GM20000 (cell line): ENCODE data around the gene RNU6-1.

Source experiments
- DNase-seq: peaks from one replicate; pipeline ENCODE4 v3.0.0; 2012; ENCODE audit warnings: low spot score
- TF ChIP-seq, protein P1 (sequence below): IDR thresholded peaks from 2 replicates; pipeline ENCODE4 v1.5.1; 2012; ENCODE audit warnings: mild to moderate bottlenecking, control low read depth; ENCODE audit errors: extremely low read depth, missing control alignments

RNU6-1 gene

DNA sequence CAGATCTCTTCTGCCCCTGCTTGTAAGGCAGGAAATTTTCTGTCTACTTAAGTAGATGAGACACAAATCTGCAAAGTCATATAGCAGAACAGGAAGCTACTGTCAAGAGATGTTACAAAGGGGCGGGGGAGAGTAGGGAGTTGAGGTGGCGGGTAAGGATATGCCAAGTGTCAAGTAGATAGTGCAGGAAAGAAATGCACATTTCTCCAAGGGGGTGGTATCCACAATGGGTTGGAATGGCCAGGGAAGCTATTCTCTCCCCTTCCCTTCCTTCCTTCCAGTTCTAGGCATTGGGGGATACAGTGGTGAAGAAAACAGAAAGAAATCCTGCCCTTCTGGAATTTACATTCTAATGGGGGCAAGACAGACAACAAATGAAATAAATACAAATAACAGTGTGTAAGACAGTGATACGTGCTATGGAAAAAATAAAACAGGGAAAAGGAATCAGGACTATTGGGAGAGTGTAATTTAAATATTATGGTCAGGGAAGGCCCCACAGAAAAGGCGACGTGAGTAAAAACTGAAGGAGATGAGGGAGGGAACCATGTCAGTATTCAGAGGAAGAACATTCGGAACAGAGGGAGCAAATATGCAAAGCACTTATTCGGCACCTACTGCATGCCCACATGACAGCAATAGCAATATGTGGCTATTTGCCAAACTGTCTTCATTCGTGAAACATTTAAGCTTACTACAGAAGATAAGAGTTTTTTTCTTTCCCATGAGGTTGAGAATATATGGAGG is 42.8 kb upstream of the RNU6-1 start:
- peak; percentile 48 for DNase-seq

DNA sequence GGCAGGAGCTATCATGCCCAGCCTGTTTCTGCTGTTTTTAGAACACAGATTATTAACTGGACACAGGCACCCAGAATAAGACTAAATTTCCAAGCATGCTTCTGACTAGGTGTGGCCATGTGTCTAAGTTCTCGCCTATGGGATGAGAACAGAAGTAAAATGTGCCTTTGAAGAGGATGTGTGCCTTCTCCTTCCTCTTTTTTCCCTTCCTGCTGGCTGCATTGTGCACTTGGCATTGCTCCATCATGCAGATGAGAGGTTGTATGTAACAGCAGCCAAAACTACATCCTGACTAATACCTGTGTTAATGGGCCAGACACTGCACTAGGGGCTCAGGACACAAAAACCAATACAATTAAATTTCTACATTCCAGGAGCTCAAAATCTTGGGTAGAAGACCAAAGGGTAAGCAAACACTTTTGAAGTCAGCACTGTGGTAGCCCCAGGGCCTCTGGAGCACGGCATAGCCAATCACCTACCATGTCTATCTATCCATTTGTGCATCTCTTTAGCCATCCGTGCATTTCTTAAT is 40.9 kb upstream of the RNU6-1 start:
- no peak for DNase-seq

More for the DNA sequence above, 42.8 kb upstream of the RNU6-1 start:
- TF ChIP-seq, protein P1, sequence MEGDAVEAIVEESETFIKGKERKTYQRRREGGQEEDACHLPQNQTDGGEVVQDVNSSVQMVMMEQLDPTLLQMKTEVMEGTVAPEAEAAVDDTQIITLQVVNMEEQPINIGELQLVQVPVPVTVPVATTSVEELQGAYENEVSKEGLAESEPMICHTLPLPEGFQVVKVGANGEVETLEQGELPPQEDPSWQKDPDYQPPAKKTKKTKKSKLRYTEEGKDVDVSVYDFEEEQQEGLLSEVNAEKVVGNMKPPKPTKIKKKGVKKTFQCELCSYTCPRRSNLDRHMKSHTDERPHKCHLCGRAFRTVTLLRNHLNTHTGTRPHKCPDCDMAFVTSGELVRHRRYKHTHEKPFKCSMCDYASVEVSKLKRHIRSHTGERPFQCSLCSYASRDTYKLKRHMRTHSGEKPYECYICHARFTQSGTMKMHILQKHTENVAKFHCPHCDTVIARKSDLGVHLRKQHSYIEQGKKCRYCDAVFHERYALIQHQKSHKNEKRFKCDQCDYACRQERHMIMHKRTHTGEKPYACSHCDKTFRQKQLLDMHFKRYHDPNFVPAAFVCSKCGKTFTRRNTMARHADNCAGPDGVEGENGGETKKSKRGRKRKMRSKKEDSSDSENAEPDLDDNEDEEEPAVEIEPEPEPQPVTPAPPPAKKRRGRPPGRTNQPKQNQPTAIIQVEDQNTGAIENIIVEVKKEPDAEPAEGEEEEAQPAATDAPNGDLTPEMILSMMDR, result no peak

DNA sequence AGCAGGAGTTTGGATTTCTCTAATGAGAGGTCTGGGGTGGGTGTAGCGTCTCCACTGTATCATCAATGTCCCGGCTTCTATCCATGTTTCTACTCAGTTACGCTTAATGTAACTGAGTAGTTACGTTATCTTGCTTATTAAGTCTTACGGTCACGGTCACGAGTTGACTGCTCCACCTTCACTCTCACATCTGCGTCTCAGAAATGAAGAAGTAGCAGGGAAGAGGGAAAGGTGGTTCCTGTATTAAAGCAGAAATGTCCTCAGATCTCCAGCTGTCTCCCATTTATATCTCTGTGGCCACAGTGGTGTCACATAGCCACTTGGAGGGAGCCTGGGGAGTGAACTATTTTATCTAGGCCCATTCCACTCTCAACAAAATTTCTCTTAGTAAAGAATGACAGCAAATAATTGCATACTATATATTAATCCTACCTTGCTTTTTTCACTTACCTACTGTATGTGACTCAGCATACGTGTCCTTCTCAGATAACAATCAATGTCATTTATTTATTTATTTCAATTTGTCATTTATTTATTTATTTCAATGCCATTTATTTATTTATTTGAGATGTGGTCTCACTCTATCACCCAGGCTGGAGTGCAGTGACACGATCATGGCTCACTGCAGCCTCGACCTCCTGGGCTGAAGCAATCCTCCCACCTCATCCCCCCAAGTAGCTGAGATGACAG is 39.7 kb upstream of the RNU6-1 start:
- no peak for DNase-seq
- TF ChIP-seq, protein P1, result no peak

More for the DNA sequence above, 40.9 kb upstream of the RNU6-1 start:
- TF ChIP-seq, protein P1, result no peak

DNA sequence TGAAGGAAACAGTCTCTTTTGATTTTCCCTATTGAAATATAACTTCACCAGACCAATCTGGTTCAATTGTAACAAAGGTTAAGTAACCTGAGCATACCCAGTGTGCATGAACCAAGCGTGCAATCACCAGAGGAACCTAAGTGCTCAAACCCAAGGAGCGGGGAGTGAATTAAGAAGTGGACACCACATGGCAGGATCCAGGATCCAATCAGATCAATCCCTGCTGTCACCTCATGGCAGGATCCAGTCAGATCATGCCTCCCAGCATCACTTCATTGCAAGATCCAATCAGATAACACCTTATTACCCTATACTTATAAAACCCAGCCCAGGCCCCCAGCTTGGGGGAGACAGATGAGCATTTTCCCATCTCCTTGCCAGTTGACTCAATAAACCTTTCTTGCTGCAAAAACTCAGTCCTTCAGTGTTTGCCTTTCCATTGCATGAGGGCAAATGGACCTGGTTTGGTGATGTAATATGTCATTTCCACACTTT is 38.9 kb upstream of the RNU6-1 start:
- no peak for DNase-seq
- TF ChIP-seq, protein P1, result no peak

DNA sequence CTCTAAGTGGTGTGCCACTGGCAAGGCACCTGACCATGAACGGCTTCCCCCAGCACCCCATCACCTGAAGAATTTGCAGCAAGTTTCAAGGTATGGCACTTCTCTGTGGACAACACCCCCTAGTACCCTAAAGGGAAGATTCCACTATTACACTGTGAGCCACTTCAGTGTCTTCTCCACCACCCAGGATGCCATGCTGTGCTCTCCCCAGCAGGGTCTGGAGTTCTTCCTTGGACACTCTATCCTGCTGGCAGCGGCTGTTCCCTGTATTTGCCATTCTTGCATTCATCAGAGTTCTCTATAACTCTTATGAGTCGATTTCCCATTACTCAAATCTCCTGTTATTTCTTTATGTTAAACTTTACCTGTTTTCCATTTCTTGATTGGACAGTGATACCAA is 33.9 kb upstream of the RNU6-1 start:
- TF ChIP-seq, protein P1, result no peak

DNA sequence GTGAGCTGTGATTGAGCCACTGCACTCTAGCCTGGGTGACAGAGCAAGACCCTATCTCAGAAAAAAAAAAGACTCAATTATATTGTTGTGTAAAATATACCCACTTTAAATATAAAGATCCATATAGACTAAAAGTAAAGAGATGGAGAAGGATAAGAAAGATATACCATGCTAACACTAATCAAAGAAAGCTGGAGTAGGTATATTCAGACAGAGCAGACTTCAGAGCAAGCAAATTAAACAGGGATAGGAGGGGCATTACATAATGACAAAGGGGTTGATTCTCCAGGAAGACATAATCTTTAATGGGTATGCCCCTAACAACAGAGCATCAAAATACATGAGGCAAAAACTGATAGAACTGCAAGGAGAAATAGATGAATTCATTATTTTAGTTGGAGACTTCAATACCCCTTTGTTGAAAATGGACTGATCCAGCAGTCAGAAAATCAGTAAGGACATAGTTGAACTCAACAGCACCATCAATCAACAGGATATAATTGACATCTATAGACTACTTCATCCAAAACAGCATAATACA is 31.1 kb upstream of the RNU6-1 start:
- TF ChIP-seq, protein P1, result no peak
- DNase-seq, result no peak

More for the DNA sequence above, 33.9 kb upstream of the RNU6-1 start:
- no peak for DNase-seq

DNA sequence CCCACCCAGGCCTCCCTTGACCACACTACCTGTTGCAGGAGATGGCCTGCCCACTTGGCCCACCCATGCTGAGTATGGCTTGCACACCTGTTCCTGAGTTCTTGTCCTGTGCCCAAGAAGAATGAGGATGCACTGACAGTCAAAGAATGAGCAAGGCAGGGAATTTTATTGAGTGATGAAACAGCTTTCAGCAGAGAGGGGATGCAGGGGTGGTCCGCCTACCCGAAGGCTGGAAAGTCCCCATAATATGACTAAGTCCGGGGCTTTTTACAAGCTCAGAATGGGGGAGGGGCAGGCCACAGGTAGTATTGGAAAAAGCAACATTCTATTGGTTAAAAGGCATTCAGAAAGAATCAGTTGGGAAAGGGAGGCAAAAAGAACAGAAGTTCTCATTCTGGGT is 29.9 kb upstream of the RNU6-1 start:
- TF ChIP-seq, protein P1, result no peak
- no peak for DNase-seq
